PFSK-1 (cell line): ENCODE results near the gene FAM168A.

Experiments used
- FOXP2 ChIP-seq: optimal IDR thresholded peaks from 2 replicates; pipeline ENCODE3; 2011; ENCODE audit warnings: borderline replicate concordance, control low read depth, inconsistent platforms; ENCODE audit not compliant: insufficient read depth; ENCODE audit errors: extremely low read length, extremely low read depth
- POLR2AphosphoS5 ChIP-seq: IDR thresholded peaks from 2 replicates; pipeline ENCODE4 v1.6.1; 2012; ENCODE audit warnings: low read depth, mild to moderate bottlenecking, control low read depth, low read length, moderate library complexity
- SIN3A ChIP-seq: IDR thresholded peaks from 2 replicates; pipeline ENCODE4 v1.6.1; 2012; ENCODE audit warnings: mild to moderate bottlenecking, low read length, moderate library complexity, borderline replicate concordance; ENCODE audit not compliant: insufficient read depth
- TAF1 ChIP-seq: IDR thresholded peaks from 2 replicates; pipeline ENCODE4 v1.6.1; 2012; ENCODE audit warnings: low read length, control low read depth, borderline replicate concordance; ENCODE audit not compliant: insufficient read depth
- TF ChIP-seq, protein P1 (sequence below), 2 experiments: IDR thresholded peaks; 2 replicates each; pipeline versions ENCODE4 v1.6.1 to v1.8.0; 2011 to 2012; ENCODE audit warnings: low read depth in 2 of 2, low read length in 2 of 2, control low read depth in 1 of 2, inconsistent platforms in 1 of 2, mild to moderate bottlenecking in 1 of 2, moderate library complexity in 1 of 2; ENCODE audit not compliant: insufficient read depth in 1 of 2

FAM168A gene

DNA sequence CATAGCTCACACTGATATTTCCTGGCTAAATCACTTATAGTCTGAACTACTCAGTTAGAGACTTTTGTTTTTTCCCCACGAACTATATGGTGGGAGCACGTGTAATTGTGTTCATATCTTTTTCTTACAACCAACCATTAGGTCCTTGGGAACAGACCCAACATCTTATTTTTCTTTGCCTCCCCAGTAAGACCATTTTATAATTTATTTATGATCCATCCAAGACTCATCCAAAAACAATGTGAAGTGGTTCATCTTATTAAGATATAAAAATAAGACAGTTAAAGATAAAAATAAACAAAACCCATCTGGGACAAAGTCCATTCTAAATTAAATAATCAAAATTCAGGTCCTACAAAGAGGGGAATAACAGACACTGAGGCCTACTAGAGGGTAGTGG lies 90.8 kb downstream of the FAM168A start:
- TF ChIP-seq POLR2AphosphoS5, result no peak
- TF ChIP-seq, protein P1, sequence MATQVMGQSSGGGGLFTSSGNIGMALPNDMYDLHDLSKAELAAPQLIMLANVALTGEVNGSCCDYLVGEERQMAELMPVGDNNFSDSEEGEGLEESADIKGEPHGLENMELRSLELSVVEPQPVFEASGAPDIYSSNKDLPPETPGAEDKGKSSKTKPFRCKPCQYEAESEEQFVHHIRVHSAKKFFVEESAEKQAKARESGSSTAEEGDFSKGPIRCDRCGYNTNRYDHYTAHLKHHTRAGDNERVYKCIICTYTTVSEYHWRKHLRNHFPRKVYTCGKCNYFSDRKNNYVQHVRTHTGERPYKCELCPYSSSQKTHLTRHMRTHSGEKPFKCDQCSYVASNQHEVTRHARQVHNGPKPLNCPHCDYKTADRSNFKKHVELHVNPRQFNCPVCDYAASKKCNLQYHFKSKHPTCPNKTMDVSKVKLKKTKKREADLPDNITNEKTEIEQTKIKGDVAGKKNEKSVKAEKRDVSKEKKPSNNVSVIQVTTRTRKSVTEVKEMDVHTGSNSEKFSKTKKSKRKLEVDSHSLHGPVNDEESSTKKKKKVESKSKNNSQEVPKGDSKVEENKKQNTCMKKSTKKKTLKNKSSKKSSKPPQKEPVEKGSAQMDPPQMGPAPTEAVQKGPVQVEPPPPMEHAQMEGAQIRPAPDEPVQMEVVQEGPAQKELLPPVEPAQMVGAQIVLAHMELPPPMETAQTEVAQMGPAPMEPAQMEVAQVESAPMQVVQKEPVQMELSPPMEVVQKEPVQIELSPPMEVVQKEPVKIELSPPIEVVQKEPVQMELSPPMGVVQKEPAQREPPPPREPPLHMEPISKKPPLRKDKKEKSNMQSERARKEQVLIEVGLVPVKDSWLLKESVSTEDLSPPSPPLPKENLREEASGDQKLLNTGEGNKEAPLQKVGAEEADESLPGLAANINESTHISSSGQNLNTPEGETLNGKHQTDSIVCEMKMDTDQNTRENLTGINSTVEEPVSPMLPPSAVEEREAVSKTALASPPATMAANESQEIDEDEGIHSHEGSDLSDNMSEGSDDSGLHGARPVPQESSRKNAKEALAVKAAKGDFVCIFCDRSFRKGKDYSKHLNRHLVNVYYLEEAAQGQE (IDR thresholded peaks at IDR 0.05; ENCODE audit: insufficient read depth in 1 of 2, low read depth in 2 of 2, low read length in 2 of 2), result no peak
- no peak for TF ChIP-seq SIN3A
- no peak for TF ChIP-seq TAF1
- no peak for TF ChIP-seq FOXP2

DNA sequence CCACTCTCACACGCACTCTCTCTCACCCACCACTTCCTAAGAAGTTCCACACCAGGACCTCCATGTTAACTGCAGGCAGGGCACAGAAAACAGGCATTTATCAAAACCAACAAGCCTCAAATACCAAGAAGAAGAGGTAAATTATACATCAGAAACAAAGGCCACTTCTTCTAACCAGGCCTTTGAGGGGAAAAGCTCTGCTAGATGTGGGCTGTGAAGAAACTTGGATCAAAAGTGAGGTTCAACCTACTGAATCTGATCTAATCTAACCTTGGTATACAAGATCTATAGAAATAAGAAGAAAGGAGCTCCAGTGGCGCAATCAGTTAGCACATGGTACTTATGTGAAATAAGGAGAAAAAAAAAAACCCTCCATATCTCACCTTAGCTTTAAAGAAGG lies 91.9 kb downstream of the FAM168A start:
- TF ChIP-seq TAF1 (no peak), FOXP2 (no peak), SIN3A (no peak), POLR2AphosphoS5 (no peak)
- TF ChIP-seq, protein P1 (IDR thresholded peaks at IDR 0.05; ENCODE audit: insufficient read depth in 1 of 2, low read depth in 2 of 2, low read length in 2 of 2), result no peak

DNA sequence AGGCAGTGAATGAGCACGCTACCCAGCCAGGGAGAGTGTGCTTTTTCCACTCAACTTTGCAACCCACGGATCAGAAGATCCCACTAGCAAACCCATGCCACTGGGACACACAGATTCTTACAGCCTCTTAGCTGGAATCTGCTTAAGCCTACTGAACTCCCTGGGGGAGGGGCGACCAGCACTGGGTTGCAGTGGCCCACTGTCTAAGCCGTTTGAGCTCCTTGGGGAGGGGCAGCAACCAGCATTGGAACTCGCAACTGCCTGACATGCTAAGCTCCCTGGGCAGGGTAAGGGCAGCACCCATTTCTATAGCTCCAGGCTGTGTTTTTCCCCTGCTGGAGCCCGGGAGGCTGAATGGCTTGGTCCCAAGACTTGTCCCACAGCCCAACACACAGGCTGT lies 99.6 kb downstream of the FAM168A start:
- TF ChIP-seq POLR2AphosphoS5 (no peak), FOXP2 (no peak), SIN3A (no peak), TAF1 (no peak)
- TF ChIP-seq, protein P1 (IDR thresholded peaks at IDR 0.05; ENCODE audit: insufficient read depth in 1 of 2, low read depth in 2 of 2, low read length in 2 of 2), result no peak

DNA sequence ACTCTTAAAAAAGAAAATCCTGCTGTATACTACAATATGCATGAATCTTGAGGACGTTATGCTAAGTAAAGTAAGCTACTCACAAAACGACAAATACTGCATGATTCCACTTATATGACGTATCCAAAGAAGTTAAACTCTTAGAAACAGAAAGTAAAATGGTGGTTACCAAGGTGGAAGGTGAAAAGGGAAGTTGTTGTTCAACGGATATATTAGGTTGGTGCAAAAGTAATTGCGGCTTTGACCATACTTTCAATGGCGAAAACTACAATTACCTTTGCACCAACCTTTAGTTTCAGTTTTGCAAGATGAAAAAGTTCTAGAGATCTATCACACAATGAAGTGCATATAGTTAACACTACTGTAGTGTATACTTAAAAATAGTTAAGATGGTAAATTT lies 101.8 kb downstream of the FAM168A start:
- TF ChIP-seq, protein P1 (IDR thresholded peaks at IDR 0.05; ENCODE audit: insufficient read depth in 1 of 2, low read depth in 2 of 2, low read length in 2 of 2), result no peak
- TF ChIP-seq POLR2AphosphoS5 (no peak), SIN3A (no peak), FOXP2 (no peak), TAF1 (no peak)

DNA sequence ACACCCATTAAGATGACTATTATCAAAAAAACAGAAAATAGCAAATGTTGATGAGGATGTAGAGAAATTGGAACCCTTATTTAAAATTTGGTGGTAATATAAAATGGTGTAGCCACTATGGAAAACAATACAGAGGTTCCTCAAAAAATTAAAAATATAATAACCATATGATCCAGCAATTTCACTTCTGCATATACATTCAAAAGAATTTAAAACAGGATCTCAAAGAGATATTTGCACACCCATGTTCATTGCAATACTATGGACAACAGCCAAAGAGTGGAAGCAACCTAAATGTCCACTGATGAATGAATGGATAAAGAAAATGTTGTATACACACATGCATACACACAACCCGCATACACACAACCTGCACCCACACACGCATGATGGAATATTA lies 102.2 kb downstream of the FAM168A start:
- TF ChIP-seq, protein P1 (IDR thresholded peaks at IDR 0.05; ENCODE audit: insufficient read depth in 1 of 2, low read depth in 2 of 2, low read length in 2 of 2), result no peak
- no peak for TF ChIP-seq FOXP2
- TF ChIP-seq TAF1, result no peak
- no peak for TF ChIP-seq SIN3A
- no peak for TF ChIP-seq POLR2AphosphoS5
